Activated gamma-delta T cell treated with Interleukin-2 at 50 U/mL for 16 hours (primary cell): ENCODE data around the gene ABCD3.

Source experiments
- DNase-seq: peaks from one replicate; pipeline ENCODE4 v3.0.0-alpha.2; 2020

The ABCD3 gene

GRCh38 chr1:94463765-94464330 is 45.7 kb downstream of the ABCD3 start:
- DNase-seq: no peak

GRCh38 chr1:94468708-94469107 is 50.5 kb downstream of the ABCD3 start:
- no peak for DNase-seq

- no peak for DNase-seq
These were observed 53.1 kb downstream of the ABCD3 start for GRCh38 chr1:94471271-94471670.

GRCh38 chr1:94475232-94475631 is 57.0 kb downstream of the ABCD3 start:
- no peak for DNase-seq

GRCh38 chr1:94479682-94480081 is 61.5 kb downstream of the ABCD3 start:
- DNase-seq: no peak

- DNase-seq: peak; percentile 16
These were observed 63.3 kb downstream of the ABCD3 start for GRCh38 chr1:94481473-94481933.

GRCh38 chr1:94486990-94487389 is 68.8 kb downstream of the ABCD3 start:
- DNase-seq: no peak

GRCh38 chr1:94490556-94490955 is 72.4 kb downstream of the ABCD3 start:
- no peak for DNase-seq

GRCh38 chr1:94496076-94496755 is 78.0 kb downstream of the ABCD3 start:
- no peak for DNase-seq

GRCh38 chr1:94501426-94501825 is 83.2 kb downstream of the ABCD3 start:
- DNase-seq: no peak

GRCh38 chr1:94501935-94502334 is 83.7 kb downstream of the ABCD3 start:
- DNase-seq: no peak

- no peak for DNase-seq
These were observed 85.0 kb downstream of the ABCD3 start for GRCh38 chr1:94503153-94503552.

- no peak for DNase-seq
These were observed 86.4 kb downstream of the ABCD3 start for GRCh38 chr1:94504601-94505000.

- no peak for DNase-seq
These were observed 94.6 kb downstream of the ABCD3 start for GRCh38 chr1:94512816-94513215.

- no peak for DNase-seq
These were observed 96.0 kb downstream of the ABCD3 start for GRCh38 chr1:94514095-94514727.

- no peak for DNase-seq
These were observed 97.2 kb downstream of the ABCD3 start for GRCh38 chr1:94515296-94515947.

- DNase-seq: no peak
These were observed 101.2 kb downstream of the ABCD3 start for GRCh38 chr1:94519351-94519750.

- DNase-seq: no peak
These were observed 104.1 kb downstream of the ABCD3 start for GRCh38 chr1:94522304-94522703.

GRCh38 chr1:94524531-94524930 is 106.3 kb downstream of the ABCD3 start:
- no peak for DNase-seq

- no peak for DNase-seq
These were observed 108.2 kb downstream of the ABCD3 start for GRCh38 chr1:94526152-94526980.

- DNase-seq: no peak
These were observed 109.3 kb downstream of the ABCD3 start for GRCh38 chr1:94527447-94528031.

- DNase-seq: no peak
These were observed 110.1 kb downstream of the ABCD3 start for GRCh38 chr1:94528299-94528698.

GRCh38 chr1:94528826-94529225 is 110.6 kb downstream of the ABCD3 start:
- DNase-seq: no peak
